GM19193 (cell line): ENCODE data around the gene GDAP1L1.

Source experiments
- POLR2A ChIP-seq: IDR thresholded peaks from 4 replicates; pipeline ENCODE4 v1.6.1; 2011; ENCODE audit not compliant: insufficient read depth, insufficient read length; ENCODE audit errors: extremely low read depth

Gene GDAP1L1

DNA sequence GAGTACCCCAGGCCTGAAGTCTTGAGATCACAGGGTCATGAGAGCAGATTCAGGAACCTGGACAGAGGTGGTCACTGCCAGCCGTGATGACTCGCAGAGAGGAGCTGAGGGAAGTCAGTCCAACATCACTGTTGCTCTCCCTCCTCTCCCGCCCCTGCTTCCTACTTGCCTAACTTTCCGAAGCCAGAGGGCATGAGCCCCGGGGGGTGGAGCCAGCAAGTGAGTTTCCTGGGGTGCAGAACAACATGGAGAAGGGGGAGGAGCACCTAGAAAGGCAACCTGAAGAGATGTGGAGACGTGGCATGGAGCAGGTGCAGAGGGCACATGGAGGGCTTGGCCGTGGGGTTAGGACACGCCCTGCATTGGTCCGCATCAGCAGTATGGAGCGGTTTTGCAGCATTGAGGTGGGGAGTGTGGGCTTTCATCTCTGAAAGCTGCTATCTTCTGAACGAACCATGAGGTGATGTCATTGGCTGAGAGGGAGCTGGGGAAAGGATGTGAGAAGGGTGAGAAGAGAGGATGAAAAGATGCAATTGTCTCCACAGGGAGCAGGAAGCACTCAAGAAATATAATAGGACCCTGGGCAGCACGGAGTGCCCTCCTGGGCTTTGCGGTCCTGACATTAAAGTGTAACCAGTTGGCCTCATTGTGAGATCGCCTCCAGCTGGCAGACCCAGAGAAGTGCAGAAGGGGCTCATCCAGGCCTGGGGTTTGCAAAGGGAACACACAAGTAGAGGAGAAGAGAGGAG, 25.0 kb downstream of the GDAP1L1 start:
- TF ChIP-seq POLR2A = no peak

DNA sequence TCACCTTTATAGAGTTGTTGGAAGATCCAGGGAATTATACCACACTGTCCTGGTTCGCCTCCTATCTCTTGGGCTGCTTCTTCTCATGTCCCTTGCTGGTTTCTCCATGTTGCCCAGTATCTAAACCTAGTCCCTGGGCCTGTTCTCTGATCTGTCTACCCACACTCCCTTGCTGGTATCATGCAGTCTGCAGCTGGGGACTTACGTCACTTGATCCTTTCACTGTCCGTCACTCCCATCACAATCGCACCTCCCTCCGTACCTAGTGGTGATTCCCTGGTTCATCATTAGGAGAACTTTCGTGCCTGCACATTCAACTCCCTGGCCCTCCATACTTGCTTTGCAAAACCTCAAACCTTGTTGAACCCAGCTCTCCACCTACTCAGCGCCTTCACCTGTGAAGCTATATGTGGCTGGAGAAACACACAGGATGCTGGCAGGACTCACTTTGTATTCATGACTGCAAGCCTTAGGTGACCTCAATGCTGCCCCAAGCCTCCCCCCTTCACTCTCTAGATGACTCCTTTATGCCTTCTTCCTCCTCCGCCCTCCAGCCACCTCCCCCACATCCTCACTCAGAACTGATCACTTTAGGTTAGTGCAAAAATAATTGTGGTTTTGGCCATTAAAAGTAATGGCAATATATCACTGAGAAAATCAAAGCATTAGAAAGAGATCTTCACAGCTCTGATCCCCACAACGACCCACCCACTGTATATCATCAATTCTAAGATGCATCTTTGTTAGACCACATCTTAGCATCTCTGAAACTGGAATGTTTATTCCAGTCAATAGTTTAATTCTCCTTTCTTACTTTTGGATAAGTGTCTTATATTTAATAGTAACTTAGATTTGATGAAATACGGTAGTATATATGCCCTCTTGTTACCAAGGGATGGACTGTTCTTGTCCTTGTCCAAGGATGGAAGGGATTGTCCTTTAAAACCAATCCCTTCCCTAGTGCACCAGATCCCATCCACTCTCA, 26.4 kb downstream of the GDAP1L1 start:
- TF ChIP-seq POLR2A = no peak

DNA sequence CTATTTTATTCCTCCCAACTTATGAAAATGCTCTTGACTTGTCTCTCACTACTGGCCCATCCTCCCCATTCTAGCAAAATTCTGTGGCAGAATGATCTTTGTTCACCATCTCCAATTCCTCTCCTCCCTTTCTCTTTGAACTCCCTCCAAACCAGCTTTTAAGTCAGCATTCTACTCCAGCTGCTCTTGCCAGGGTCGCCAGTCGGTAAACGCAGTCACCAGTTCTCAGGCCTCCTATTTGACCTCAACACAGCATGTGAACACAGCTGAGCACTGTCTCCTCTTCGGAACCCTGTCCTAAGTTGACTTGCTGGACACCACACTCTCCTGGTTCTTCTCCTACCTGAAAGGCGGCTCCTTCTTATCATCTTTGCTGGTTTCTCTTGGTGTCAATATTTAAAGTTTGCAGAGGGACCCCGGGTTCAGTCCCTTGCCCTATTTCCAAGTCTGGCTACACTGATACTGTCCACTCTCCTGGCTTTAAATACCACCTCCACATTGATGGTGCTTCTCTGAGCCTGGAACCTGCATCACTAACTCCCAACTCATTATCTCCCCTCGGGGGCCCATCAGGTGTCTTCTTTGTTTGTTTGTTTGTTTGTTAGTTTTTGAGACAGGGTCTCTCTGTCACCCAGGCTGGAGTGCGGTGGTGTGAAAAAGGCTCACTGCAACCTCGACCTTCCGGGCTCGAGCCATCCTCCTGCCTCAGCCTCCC, 27.4 kb downstream of the GDAP1L1 start:
- no peak for TF ChIP-seq POLR2A

DNA sequence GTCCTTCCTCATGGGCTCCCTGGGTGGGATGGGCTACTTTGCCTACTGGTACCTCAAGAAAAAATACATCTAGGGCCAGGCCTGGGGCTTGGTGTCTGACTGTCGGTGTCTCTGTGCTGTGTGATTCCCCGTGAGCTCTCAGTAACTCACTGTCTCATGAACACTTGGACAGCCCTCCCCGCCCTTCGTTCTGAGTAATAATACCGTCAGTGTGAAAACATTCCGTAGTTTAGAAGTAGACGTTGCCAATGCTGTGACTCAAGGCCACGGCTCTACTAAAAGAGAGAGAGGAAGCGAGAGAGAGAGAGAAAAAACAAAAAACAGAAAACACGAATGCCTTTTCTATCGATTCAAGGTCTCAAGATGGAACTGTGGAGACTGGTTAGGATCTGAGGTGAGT, 32.1 kb downstream of the GDAP1L1 start:
- no peak for TF ChIP-seq POLR2A

DNA sequence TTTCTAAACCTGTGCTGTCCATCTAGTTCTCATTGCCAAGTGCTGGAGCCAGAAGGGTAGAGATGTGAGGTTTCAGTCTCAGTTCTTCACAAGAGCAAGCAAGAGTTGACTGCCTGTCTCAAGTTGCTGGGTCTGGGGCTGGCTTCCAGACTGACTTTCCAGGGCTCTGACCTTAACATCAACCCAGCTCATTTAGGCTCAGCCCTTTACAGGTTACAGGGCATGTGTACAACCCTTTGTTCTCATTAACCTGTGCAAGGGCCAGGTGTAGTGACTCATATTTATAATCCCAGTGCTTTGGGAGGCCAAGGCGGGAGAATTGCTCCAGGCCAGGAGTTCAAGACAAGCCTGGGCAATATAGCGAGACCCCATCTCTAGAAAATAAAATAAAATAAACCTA, 33.3 kb downstream of the GDAP1L1 start:
- no peak for TF ChIP-seq POLR2A

DNA sequence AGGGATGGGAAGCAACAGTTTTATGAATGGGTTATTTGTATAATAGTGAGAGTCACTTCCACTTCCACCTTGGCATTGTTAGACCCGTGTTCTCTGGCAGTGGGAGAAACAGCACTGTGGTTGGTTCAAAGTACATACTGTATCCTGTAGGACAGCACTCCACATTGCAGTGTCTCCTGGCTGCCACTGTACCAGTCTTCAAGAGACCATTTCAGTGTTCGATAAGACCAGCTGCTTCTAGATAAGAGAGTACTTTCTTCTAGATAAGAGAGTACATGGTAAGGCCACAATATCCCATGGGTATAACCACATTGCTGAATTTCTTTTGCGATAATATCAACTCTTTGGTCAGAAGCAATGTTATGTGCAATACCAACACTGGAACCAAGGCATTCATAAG, 35.1 kb downstream of the GDAP1L1 start:
- TF ChIP-seq POLR2A = no peak

DNA sequence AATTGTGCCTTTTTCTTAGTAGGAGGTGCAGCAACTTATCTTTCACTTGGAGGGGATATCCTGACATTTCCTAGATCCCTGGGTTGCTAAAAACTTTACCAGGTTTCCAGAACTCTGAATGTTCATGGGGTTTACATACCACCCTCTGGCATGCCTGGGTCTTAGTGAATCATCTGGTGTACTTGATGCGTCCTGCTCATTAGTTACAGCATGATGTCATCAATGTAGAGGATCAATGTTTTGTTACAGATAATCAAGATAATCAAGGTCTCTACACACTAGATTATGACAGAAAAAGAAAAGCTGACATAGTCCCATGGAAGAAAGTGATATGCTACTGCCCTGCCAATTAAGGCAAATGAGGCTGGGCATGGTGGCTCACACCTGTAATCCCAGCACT, 36.9 kb downstream of the GDAP1L1 start:
- TF ChIP-seq POLR2A = no peak

DNA sequence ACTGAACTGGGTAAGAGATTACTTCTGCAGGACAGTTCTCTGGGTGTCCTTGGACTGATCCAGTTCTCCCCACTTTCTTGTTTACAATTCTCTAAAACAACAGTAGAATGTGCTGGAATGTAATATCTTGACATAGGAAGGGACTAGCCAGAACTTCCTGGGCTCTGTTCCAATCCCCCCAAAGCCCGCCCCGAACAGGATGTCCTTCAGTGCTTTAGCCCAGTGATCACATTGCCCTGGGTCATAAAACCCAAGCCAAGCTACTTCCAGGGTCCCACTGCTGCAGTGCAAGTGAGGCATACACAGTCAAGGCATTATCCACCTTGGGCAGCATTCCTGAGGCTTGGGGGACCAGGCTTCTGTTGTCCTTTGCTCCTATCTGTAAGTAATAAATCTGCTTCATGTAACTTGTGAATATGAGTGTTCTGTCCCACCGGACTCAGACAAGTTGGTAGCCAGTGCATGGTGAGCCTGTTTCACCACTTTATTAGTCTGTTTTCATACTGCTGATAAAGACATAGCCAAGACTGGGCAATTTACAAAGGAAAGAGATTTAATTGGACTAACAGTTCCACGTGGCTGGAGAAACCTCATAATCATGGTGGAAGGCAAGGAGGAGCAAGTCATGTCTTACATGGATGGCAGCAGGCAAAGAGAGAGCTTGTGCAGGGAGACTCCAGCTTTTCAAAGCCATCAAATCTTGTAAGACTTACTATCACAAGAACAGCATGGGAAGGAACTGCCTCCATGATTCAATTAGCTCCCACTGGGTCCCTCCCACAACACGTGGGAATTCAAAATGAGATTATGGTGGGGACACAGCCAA, 40.4 kb downstream of the GDAP1L1 start:
- TF ChIP-seq POLR2A = no peak

DNA sequence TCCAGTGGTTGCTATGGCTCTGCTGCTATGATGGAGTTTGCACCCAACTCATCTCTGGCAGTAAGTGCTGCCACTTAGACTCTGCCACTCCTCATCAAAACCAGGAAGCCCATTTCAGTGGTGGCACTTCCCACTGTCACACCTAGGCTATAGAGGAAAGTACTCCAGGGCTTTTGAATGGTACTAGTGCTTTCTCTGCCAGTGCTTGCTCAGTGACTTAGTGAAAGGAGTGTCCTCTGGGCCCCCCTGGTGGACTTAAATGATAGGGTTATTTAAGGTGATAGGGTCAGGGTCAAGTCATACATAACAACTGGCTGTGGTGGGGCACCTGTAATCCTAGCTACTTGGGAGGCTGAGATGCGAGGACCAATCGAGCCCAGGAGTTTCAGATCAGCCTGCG, 41.1 kb downstream of the GDAP1L1 start:
- no peak for TF ChIP-seq POLR2A

DNA sequence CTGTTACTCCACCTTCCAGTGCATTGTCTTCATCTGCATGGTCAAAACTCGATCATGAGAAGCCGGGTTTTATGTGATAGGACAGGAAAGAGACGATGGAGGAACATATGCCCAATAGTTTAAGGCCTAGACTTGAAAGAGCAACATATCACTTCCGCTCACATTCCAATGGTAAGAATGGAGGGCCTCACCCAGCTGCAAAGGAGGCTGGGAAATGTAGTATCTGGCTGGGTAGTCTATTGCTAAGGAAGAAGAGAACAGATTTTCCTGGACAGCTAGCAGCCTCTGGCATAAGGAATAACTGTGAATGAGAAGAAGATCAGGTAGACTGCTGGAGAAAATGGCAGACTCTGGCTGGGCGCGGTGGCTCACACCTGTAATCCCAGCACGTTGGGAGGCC, 44.6 kb downstream of the GDAP1L1 start:
- no peak for TF ChIP-seq POLR2A

DNA sequence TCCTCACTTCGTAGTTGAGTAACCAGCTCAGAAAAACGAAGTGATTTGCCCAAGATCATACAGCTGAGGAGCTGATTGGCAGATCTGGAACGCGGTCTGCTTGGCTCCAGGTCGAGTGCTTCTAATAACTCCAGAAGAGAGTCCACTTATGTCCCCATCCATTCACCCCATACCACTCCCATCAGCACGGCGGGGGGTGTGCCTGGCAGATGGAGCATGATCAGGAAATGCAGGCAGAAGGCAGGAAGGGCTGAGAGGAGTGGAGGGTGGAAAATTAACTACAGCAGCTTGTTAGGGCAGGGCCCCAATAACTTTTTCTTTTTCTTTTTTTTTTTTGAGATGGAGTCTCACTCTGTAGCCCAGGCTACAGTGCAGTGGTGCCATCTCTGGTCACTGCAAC, 48.9 kb downstream of the GDAP1L1 start:
- no peak for TF ChIP-seq POLR2A

DNA sequence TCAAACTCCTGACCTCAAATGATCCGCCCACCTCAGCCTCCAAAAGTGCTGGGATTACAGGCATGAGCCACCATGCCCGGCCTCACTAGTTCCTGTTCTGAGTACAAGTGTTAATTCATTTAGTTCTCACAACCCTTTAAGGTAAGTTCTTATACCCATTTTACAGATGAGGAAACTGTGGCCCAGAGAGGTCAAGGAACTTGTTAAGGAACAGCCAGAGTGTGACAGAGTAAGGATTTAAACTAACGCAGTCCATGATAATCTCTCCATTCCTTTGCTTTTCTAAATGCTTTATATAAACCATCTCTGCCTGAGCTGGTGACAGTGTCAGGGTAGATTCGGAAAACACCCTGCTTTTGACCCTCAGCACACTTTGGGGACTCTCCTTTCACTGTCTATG, 50.6 kb downstream of the GDAP1L1 start:
- no peak for TF ChIP-seq POLR2A

DNA sequence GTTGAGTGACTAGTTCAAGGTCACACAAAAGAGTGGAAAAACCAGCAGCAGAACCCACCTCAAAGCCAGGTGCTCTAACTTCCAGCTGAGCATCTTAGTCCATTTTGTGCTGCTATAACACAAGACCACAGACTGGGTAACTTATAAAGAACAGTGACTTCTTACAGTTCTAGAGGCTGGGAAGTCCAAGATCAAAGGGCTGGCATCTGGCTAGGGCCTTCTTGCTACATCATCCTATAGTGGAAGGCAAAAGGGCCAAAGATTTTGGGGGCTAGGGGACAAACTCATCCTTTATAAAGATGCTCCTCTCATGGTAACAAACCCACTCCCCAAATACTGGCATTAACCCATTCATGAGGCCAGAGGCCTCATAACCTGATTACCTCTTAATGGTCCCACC, 54.2 kb downstream of the GDAP1L1 start:
- no peak for TF ChIP-seq POLR2A

DNA sequence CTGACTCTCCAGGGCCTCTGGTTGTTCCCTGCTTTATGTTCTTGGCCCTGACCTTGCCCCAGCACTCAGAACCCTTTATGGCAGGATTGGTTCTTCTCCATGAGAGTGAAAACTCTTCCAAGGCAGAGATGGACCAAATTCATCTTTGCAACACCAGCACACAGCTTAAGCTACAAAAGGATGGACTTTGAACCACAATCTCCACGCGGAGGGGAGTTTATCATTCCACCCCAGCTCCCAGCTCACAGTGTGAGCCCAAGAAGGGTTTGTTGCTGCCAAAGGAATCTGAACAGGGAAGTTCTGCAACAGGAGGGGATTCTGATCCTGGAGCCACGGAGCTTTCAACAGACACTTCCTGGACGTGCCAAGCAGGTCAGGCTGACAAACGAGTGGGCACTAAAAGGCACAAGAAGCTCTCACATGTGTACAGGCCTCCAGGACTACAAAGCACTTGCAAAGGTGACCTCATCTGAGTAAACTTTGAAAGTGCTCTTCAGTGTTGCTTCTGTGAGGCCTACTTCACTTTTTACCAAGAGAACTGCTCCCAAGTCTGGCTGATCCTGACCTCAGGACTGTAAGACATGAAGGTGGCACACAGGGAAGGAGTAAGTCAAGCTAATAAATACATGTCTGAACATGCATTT, 55.0 kb downstream of the GDAP1L1 start:
- no peak for TF ChIP-seq POLR2A

DNA sequence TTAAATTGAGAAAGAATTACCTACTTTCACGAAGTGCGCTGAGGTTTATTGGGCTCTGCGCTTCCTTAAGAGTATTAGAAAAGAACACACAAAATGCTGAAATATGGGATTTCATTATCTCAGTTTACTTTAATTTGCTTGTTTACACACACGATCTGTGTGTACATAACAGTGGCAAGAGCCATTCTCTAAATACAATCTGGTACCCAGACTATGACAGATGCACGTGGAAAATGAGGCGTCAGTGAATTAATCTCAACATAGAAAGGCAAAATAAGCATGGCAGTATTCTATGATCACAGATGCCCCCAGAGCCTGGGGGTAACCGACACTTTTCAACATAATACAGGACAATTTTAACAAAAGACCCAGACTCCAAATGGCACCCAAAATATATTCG, 55.6 kb downstream of the GDAP1L1 start:
- TF ChIP-seq POLR2A = no peak

DNA sequence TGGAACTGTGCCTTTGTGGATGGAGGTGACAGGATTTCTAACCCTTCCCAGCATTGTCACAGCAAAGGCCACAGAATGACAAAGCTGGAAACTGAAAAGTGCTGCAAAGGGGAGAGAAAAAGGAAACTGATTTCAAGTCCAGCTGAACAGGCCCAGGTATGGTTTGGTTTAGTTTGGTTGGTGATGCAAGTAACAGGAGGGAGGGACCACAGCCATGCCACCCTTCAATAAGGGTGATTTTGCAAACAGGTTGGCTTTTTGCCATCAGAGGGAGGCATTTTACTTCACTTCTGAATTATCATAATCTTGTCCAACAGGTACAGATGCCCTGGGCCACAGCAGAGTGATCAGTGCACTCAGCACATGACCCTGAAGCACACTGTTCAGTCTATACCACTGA, 57.3 kb downstream of the GDAP1L1 start:
- no peak for TF ChIP-seq POLR2A
